ENCODE data around the gene TBC1D9.

Gene TBC1D9

GRCh38 chr4:140720387-140721304 is 35.5 kb downstream of the TBC1D9 start:
- DNase-seq (ENCODE audit: low read depth in 2 of 2): no peak

GRCh38 chr4:140719686-140720085 is 36.5 kb downstream of the TBC1D9 start:
- no peak for DNase-seq (ENCODE audit: low read depth in 2 of 2)

- DNase-seq (ENCODE audit: low read depth in 2 of 2): no peak
Measured at GRCh38 chr4:140719022-140719421, 37.2 kb downstream of the TBC1D9 start.

- DNase-seq (ENCODE audit: low read depth in 2 of 2): no peak
Measured at GRCh38 chr4:140718241-140718952, 37.8 kb downstream of the TBC1D9 start.

- no peak for DNase-seq (ENCODE audit: low read depth in 2 of 2)
Measured at GRCh38 chr4:140717313-140717712, 38.9 kb downstream of the TBC1D9 start.

GRCh38 chr4:140715119-140715518 is 41.1 kb downstream of the TBC1D9 start:
- no peak for DNase-seq (ENCODE audit: low read depth in 2 of 2)

GRCh38 chr4:140711910-140712309 is 44.3 kb downstream of the TBC1D9 start:
- no peak for DNase-seq (ENCODE audit: low read depth in 2 of 2)

- no peak for DNase-seq (ENCODE audit: low read depth in 2 of 2)
Measured at GRCh38 chr4:140710908-140711622, 45.1 kb downstream of the TBC1D9 start.

- no peak for DNase-seq (ENCODE audit: low read depth in 2 of 2)
Measured at GRCh38 chr4:140707325-140707724, 48.9 kb downstream of the TBC1D9 start.

GRCh38 chr4:140706665-140707064 is 49.5 kb downstream of the TBC1D9 start:
- no peak for DNase-seq (ENCODE audit: low read depth in 2 of 2)

GRCh38 chr4:140706276-140706625 is 49.9 kb downstream of the TBC1D9 start:
- no peak for DNase-seq (ENCODE audit: low read depth in 2 of 2)

- no peak for DNase-seq (ENCODE audit: low read depth in 2 of 2)
Measured at GRCh38 chr4:140705625-140706275, 50.4 kb downstream of the TBC1D9 start.

- DNase-seq (ENCODE audit: low read depth in 2 of 2): no peak
Measured at GRCh38 chr4:140704964-140705363, 51.2 kb downstream of the TBC1D9 start.

GRCh38 chr4:140704392-140704960 is 51.7 kb downstream of the TBC1D9 start:
- no peak for DNase-seq (ENCODE audit: low read depth in 2 of 2)

- DNase-seq (ENCODE audit: low read depth in 2 of 2): no peak
Measured at GRCh38 chr4:140703463-140703862, 52.7 kb downstream of the TBC1D9 start.

- no peak for DNase-seq (ENCODE audit: low read depth in 2 of 2)
Measured at GRCh38 chr4:140702096-140702757, 54.0 kb downstream of the TBC1D9 start.

GRCh38 chr4:140701071-140701470 is 55.1 kb downstream of the TBC1D9 start:
- DNase-seq (ENCODE audit: low read depth in 2 of 2): no peak

GRCh38 chr4:140697709-140698560 is 58.2 kb downstream of the TBC1D9 start:
- DNase-seq (ENCODE audit: low read depth in 2 of 2): no peak

- DNase-seq (ENCODE audit: low read depth in 2 of 2): no peak
Measured at GRCh38 chr4:140695483-140695882, 60.7 kb downstream of the TBC1D9 start.

GRCh38 chr4:140693562-140693961 is 62.6 kb downstream of the TBC1D9 start:
- DNase-seq (ENCODE audit: low read depth in 2 of 2): no peak

Data from stimulated activated CD8-positive, alpha-beta memory T cell treated with anti-CD3 and anti-CD28 coated beads, Interleukin-7, amount 100 ng/mL, for 4 hours (primary cell).